Hematopoietic multipotent progenitor cell treated with erythropoietin and hydrocortisone succinate and interleukin-3 and kit ligand, for 15 days (in vitro differentiated cells): ENCODE results near the gene XRCC1.

ENCODE experiments used
- DNase-seq: peaks from one replicate; pipeline ENCODE4 v3.0.0-alpha.2; 2015; ENCODE audit warnings: low spot score

XRCC1 gene, protein sequence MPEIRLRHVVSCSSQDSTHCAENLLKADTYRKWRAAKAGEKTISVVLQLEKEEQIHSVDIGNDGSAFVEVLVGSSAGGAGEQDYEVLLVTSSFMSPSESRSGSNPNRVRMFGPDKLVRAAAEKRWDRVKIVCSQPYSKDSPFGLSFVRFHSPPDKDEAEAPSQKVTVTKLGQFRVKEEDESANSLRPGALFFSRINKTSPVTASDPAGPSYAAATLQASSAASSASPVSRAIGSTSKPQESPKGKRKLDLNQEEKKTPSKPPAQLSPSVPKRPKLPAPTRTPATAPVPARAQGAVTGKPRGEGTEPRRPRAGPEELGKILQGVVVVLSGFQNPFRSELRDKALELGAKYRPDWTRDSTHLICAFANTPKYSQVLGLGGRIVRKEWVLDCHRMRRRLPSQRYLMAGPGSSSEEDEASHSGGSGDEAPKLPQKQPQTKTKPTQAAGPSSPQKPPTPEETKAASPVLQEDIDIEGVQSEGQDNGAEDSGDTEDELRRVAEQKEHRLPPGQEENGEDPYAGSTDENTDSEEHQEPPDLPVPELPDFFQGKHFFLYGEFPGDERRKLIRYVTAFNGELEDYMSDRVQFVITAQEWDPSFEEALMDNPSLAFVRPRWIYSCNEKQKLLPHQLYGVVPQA

DNA sequence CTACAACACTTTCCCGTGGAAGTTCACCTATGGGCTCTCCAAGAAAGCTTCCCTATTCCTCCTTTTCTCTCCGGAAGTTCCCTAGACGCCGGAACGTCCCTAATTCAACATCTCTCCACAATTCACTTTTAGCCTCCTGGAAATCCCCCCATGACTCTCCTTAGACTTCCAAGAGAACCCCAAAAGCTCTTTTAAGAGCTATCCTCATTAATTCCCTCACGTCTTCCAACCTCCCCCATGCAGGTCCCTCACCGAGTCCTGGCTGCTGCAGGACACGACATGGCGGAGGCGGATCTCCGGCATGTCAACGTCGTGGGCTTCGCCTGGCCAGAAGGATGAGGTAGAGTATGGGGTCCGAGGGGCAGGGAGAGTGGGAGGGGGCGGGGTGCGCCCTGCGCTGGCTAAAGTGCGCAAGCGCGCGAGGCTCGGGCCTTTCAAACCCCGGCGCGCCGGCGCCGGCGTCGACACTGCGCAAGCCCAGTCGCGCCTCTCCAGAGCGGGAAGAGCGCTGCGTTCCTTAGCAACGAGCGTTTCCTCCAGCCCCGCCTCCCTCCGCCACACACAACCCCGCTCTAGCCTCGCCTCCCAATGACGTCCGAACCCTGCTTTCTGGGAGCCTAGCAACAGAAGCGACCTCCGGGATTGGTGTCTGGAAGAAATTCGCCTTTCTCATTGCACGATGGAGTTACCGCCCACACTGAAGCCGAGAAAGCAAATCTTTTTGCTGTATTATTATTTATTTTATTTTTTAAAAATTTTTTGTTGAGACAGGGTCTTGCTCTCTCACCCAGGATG lies at the start of gene XRCC1, which contains the start of gene PINLYP:
Gene XRCC1 (minus strand): TSS at position 372 of the 795 bp plus-strand sequence. CDS start 69 bp downstream, at position 303.
Gene PINLYP (plus strand): TSS at position 646 of the 795 bp plus-strand sequence. CDS start 1,391 bp downstream, outside the sequence.
- DNase-seq, result peak; percentile 96

DNA sequence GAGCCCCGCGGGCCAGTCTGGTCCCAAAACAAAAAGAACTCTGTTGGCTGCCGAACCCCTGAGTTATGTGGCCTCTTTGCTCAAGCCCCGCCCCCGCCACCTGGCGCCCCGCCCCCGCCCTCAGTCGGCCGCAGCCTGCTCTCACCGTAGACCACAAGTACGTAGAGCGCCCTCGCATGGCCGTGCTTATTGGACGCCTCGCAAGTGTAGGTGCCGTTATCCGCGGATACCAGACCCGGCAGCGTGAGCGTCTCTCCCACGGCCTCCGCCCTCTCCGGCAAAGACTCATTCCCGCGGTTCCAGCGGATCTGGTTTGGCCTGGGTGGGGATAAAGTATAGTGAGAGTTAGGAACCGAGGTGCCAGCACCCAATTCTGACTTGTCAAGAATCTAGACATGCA lies 49.6 kb upstream of the XRCC1 start:
- DNase-seq, result peak; percentile 87

DNA sequence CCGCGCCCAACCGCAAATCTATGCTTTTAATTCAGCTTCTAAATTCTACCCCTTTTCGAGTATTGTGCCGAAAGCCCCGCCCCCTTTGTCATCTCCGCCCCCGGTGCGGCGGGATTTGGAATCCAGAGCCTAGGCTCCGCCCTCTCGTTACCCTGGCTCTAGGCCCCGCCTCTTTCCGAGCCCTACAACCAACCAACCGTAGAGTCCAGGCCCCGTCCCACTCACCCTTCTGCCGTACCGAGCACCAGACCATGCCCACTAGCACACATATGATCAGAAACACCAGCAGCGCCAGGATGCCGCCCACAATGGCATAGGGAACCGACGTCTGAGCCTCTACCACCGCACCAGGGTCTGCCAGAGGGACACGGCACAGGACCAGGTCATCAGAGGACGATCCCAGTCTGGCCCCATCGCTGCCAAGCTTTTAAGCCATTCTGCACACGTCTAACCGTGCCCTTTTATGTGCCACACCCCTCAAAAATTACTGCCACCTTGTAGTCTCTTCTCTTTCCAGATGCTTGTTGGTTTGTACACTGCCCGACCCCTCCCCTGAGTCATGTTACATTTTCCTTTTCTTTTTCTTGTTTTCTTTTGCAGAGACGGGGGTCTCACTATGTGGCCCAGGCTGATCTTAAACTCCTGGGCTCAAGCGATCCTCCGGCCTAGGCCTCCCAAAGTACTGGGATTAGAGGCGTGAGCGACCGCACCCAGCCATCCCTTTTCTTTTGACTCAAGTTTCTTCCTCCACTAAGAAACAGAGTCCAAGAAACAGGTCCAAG lies 48.8 kb upstream of the XRCC1 start:
- DNase-seq, result peak; percentile 35

DNA sequence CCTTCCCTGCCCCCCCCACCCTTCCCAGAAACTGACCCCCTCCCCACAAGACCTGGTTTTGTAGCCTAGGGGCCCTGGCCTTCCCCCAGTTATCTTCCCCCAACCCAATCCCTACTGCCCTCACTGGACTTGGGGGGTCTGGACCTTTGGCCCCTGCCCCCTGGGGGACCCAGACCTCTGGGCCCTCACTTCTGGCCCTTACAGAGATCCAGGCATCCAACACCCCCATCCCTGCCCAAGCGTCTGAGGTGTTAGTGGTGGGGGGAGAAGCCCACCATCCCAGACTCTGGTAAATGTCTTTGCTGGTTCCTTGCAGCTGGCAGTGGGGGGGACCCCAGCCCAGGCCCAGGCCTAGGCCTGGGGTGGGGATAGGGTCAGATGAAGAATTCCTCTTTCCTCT lies 47.6 kb upstream of the XRCC1 start:
- no peak for DNase-seq

DNA sequence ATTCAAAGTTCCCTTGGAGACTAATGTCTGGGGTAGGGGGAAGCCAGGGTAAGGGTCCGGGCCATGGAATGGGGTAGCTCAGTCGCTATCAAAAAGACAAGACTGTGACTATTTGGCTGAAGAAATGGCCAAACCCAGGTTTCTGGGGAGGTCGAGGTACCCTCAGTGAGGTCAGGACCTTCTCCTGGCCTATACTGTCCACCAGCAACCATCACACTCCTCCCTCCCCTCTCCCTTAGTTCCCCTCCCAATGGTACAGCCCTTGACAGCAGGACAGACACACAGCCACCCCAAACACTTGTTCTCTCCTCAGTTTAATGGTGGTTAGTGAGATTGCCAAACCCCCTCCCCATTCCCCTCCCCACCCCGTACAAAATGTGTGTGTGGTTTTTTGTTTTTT lies 46.7 kb upstream of the XRCC1 start:
- no peak for DNase-seq

DNA sequence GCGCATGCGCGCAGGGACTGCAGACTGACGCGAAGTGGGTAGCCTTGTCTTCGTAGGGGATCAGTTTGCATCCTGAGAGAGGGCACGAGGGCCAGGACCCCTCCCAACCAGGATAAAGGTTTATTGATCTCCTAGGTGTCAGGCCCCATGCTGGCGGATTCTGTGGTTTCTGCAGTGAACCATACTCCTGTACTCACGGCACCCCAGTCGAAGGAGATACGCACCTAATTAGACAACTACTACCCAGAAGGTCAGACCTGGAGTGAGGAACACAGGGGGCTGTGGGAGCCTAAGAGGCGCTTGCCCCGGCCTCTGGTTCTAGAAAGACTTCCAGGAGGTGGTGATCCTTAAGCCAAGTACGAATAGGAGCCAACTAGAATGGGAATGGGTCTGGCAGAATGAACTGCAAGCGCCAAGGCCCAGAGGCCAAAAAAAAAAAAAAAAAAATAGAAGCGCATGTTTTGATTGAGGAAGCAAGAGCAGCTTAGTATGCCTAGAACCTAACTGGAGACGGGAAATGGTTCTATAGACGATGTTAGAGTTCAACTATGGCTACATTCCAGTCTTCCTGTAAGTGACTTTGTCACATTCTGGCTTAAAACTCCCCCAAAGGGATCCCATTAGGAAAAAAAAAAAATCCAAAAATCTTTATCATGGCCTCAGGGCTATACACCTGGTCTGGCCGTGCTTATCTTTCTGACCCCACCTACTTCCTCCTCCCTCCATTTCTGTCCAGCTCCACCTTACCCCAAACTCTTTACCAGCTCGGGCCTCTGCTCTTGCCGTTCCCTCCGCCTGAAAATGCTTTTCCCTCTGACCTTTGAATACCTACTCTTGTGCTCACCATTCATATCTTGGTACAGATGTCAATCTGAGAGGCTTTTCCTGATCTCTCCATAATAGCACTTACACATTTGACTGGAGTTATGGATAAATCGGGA lies 45.0 kb upstream of the XRCC1 start:
- no peak for DNase-seq

DNA sequence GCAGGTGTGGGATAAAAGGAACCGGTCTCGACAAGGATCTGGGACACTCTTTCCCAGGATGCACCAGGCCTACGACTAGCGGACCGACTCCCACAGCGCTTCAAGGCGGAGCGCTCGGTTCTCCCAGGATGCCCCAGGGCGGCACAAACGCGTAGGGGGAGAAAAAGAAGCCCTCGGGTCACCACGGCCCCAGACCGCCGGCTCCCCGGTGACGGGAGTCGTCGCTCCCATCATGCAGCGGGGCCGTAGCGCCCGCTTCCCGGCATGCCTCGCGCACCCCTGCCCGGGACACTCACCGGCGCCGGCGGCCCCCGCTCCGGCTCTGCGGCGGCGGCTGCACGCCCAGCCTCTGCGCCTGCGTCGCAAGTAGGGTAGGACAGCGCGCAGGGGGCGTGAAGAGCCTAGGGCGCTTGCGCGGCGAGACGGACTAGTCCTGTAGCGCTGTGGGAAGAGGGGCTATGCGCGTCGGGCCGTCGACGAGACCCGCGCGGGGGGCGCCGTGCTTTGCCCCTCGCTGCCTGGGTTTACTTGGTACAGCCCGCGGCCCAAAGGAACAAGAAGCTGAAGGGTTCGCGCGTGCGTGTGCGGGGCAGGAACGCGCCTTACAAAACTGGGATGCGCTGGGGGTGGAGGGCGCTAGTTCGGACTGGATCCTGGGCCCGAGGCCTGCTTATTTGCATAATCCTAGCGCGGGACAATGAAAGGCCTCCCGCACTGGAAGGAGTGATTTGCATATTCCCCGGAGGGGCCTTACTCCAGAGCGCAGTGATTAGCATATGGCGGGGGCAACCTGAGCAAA lies 44.1 kb upstream of the XRCC1 start, which contains the start of gene ZNF428:
Gene ZNF428 (minus strand): TSS at position 368 of the 799 bp plus-strand sequence. CDS start 5,325 bp downstream, outside the sequence.
- peak; percentile 81 for DNase-seq

DNA sequence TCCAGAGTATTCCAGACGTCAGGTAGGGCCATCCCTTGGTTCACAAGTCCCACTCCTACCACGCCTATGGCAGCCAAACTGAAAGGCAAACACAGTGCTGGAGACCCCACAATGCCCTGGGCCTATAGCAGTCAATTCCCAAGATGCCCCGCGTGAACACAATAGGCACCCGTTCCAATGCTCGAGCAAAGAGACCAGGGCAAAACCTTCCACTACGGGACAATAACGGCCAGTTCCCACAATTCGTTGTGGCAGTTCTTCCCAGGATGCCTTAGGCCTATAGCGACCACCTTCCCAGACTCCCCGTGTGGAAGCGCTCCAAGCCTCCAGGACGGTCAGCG lies 43.6 kb upstream of the XRCC1 start:
- peak; percentile 49 for DNase-seq

DNA sequence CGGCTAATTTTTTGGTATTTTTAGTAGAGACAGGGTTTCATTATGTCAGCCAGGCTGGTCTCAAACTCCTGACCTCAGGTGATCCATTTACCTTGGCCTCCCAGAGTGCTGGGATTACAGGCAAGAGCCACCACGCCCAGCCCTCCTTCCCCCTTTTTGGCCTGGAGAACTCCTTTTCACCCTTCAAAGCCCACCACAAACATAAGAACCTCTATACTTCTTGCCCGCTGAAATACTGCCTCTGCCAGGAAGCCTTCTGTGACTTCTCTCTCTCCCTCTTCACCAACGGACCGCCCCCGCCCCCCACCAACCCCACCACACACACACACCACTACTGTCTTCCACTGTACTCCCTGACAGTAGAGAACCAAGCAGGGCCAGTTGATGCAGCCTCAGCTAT lies 41.6 kb upstream of the XRCC1 start:
- DNase-seq, result no peak

DNA sequence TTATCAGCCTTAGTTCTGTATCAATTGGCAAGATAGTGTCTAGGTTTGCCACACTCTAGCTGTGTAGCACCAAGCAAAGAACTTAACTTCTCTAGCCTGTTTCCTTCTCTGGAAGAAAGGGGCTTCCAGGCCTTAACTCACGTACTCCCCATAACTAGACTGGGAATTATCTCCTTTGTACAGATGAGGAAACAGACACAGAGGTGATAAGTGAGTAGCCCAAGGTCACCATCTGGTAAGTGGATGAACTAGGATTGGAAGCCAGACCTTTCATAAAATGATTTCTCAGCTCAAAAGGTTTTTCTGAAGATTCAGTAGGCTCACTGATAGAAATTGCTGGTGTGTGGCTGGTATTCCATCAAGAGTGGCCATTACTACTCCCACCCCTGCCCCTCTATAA lies 41.0 kb upstream of the XRCC1 start:
- no peak for DNase-seq

DNA sequence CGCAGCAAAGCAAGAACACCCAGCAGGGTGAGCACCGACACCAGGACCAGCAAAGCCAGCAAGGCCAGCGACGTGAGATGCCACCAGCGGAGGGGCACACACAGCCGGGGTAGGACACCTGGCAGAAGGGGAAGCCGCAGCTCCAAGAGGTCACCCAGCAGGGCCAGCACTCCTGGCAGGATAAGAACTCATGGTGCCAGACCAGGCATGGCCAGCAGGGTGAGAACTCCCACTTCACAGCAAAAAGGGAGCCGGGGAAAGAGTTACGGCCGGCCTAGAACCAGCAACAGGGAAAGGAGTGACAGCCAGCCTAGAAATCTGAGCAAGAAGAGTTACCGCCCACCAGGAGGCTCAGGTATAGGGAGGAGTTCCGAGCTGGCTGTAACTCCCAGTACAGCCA lies 37.0 kb upstream of the XRCC1 start:
- DNase-seq, result no peak

DNA sequence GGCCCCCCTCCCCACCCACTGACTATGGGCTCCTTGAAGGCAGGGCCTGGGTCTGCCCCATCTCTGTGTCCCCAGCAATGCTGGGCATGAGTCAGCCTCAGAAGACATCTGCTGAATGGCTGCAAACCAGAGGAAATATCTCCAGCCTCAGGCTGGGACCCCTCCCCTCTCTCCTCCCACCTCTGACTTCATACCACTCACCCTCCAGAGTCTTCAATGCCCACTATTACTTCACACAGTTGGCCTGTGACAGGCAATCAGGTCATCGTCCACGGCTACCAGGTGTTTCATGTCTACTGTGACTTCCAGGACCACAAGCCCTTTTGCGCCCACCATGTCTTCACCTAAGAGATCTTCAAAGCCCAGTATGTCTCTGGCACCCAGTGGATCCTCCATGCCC lies 36.5 kb upstream of the XRCC1 start, which contains the start of gene SRRM5:
Gene SRRM5 (plus strand): TSS at position 301 of the 400 bp plus-strand sequence. CDS start 34 bp downstream, at position 335.
- no peak for DNase-seq

DNA sequence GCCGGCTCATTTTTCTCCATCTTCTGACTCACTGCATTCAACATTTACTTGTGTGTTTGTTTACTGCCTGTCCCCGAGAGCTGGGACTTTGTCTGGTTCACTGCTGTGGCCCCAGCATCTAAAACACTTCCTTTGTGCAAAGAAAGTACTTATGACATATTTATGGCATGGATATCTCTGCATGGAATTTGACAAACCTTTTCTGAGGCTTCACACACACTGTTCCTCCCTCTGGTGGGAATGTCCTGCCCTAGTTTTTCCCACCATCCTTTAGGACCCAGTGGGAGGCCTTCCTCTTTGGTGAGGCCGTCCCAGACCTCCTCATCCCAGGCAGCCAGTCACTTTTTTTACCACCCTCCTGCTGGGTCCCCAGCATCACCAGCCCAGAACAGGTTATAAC lies 35.2 kb upstream of the XRCC1 start:
- no peak for DNase-seq

DNA sequence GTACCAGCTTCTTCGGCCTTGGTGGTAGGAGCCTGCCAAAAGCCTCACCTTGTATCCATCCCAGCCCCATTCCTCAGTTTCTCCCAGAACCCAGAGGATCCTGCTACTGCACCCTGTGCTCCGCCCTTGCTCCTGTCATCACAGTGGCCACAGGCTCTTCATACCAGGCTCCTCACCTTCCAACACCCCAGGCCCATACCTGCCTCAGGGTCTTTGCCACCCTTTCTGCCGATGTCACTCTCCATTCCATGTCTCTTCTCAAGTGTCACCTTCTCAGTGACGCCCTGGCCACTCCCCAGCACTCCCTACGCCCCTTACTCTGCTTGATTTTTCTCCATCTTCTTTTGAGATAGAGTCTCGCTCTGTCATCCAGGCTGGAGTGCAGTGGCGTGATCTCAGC lies 34.5 kb upstream of the XRCC1 start:
- DNase-seq, result no peak

DNA sequence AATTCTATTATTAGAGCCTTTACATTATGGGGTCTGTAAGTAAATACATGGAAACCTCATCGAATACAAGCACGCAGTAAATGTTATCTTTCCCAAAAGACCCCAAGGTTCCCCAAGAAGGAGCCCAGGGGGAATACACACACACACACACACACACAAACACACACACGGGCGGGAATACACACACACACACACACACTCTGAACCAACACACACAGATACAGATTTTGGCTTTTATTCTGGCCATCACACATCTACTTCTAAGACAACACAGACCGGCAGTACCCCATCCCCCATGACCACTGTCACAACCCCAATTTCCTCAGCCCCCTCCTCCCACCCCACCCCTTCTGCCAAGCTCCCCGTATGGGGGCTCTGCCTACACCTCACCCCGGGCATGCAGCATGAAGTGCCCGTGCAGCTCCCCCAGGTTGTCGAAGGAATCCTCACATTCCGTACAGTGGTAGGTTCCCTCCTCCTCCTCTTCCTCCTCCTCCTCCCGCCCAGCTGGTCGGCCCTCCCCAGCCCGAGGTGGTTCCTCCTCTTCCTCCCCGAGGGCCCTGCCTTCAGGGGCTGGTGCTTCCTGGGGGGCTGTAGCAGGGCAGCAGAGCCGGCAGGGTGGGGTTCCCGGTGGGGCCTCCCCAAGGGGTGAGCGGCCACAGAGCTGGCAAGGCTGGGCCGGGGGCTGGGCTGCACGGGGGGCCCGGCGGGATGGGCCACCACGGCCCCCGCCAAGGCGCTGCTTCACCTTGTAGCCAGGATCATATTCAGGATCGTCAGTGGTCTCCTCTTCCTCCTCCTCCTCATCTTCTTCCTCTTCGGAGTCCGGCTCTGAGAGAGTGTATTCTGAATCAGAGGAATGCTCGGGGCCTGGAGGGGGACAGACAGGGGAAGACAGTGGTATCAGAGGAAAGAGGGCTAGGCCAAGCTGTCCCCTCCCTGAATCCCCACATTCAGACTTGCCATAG lies 32.2 kb upstream of the XRCC1 start:
- DNase-seq, result no peak

DNA sequence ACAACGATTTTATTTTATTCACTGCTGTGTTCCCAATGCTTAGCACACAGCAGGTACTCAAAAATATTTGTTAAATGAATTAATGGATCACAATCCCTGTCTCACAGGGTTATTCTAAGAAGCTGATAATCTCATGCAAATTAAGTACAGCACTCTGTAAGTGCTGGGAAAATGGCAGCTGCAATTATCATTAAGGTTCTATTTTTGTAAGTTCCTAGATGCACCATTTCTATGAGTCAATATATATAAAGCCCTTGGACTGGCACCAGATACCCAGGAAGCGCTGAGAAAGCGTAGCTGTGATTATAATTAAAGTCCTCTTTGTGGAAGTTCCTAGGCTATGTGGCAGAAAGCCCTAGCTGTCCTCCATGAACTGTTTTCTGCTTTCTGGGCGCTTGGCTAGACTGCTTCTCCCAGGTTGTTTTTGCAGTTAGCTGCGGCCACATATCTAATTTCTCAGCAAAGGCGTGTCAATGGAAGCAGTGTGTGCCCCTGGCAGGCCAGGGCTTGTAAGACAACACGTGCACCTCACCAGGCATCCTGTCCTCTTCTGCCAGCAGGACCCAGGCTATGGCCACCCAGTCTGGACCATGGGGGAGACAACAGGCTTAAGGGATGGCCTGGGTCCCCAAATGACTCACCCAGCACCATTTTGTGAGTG lies 31.4 kb upstream of the XRCC1 start:
- DNase-seq, result no peak

DNA sequence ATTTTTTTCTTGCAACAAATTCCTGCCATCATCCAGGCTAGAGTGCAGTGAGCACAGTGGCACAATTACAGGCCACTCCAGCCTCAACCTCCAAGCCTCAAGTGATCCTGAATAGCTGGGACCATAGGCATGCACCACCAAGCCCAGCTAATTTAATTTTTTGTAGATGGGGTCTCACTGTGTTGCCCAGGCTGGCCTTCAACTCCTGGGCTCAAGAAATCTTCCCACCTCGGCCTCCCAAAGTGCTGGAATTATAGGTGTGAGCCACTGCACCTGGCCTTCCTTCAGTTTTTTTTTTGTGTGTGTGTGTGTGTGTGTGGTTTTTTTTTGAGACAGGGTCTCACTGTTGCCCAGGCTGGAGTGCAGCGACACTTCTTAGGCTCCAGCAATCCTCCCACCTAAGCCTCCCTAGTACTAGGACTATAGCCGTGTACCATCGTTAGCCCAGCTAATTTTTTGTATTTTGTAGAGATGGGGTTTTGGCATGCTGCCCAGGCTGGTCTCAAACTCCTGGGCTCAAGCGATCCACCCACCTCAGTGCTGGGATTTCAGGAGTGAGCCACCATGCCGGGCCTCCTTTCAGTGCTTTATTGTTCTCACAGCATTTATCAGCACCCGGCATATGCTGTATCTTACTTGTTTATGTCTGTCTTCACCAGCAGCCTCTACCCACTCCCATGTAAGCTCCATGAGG lies 30.7 kb upstream of the XRCC1 start:
- DNase-seq, result no peak
